ENCODE data around the gene NCK1.

The NCK1 gene

DNA sequence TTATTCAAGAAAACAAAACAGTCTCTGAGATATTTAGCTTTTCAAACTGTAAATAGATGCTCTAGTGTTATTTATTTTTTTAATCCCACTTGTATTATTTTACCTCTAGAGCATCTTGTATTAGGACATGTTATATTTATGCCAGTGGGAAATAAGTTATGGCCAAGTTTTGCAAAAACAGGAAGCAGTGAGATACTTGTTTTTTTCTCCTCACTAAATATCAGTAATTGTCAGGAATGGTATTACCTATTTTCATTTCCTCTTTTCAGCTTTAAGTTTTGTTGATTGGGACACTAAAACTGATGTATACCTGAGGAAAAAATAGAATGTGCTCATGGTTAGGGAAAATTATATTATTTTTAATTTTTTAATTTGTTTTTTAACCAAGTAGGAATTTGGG, 87.1 kb downstream of the NCK1 start:
- Histone ChIP-seq H3K27ac (ENCODE audit: low read depth, low read length) (peak overlapping the region; percentile 34; the same call in 1 of the 2 replicates), H3K79me2 (ENCODE audit: insufficient read depth, low read length) (peaks cover 12% of the 10 kb centered on the region; the same call in 1 of the 2 replicates), H2AFZ (ENCODE audit: low read depth, low read length, severe bottlenecking) (no peak overlapping the region), H3K4me3 (ENCODE audit: insufficient read depth, low read length, poor library complexity, severe bottlenecking) (no peak overlapping the region), H3K9ac (ENCODE audit: low read length) (no peak overlapping the region), H4K20me1 (ENCODE audit: low read depth, low read length) (no peaks in the 10 kb centered on the region), H3K9me3 (ENCODE audit: insufficient read depth, low read length) (no peaks in the 10 kb centered on the region), H3K9me2 (replicated peaks; ENCODE audit: insufficient read depth, low read length) (no peaks in the 10 kb centered on the region), H3K27me3 (ENCODE audit: low read length) (no peaks in the 10 kb centered on the region), H3K4me2 (ENCODE audit: low read depth, low read length, poor library complexity, severe bottlenecking) (peak overlapping the region; percentile 46), H3K36me3 (ENCODE audit: low read length) (peaks cover 24% of the 10 kb centered on the region; the same call in 1 of the 2 replicates), H3F3A (ENCODE audit: insufficient read depth) (peaks cover 33% of the 10 kb centered on the region)
- TF ChIP-seq CTCF (IDR thresholded peaks at IDR 0.05; ENCODE audit: insufficient read depth, low read length, poor library complexity, severe bottlenecking) (no peak), EZH2phosphoT487 (conservative IDR thresholded peaks at IDR 0.05; ENCODE audit: low read length) (no peak)

DNA sequence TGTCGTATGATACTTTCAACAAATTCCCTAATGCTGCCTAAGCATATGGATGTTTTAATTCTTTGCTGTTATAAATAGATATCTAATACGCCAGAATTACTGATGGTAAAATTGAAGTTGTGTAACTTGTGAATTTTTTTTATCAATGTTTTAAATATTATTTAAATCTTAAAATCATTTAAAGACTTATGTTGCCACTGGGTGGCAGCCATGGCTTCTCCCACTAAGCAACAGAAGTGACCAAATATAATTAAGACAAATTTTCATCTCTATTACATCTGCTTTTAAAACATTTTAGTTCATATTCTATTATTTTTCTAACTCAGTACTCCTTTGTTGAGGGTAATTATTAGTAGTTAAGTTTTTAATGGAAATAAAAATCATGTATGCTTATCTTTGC, 87.7 kb downstream of the NCK1 start:
- TF ChIP-seq CTCF (IDR thresholded peaks at IDR 0.05; ENCODE audit: insufficient read depth, low read length, poor library complexity, severe bottlenecking) = peak; percentile 43
- no peak for TF ChIP-seq EZH2phosphoT487 (conservative IDR thresholded peaks at IDR 0.05; ENCODE audit: low read length)
- H3K27me3 ChIP-seq (ENCODE audit: low read length) = no peaks in the 10 kb centered on the region
- H3K27ac ChIP-seq (ENCODE audit: low read depth, low read length) = peak overlapping the region; percentile 34; the same call in 1 of the 2 replicates
- H3K9ac ChIP-seq (ENCODE audit: low read length) = no peak overlapping the region
- H3K4me3 ChIP-seq (ENCODE audit: insufficient read depth, low read length, poor library complexity, severe bottlenecking) = no peak overlapping the region
- H3K4me2 ChIP-seq (ENCODE audit: low read depth, low read length, poor library complexity, severe bottlenecking) = peak overlapping the region; percentile 46
- H3K79me2 ChIP-seq (ENCODE audit: insufficient read depth, low read length) = peaks cover 7% of the 10 kb centered on the region; the same call in 1 of the 2 replicates
- no peaks in the 10 kb centered on the region for H3K9me3 ChIP-seq (ENCODE audit: insufficient read depth, low read length)
- H3K36me3 ChIP-seq (ENCODE audit: low read length) = peaks cover 24% of the 10 kb centered on the region; the same call in 1 of the 2 replicates
- H4K20me1 ChIP-seq (ENCODE audit: low read depth, low read length) = no peaks in the 10 kb centered on the region
- H3K9me2 ChIP-seq (replicated peaks; ENCODE audit: insufficient read depth, low read length) = no peaks in the 10 kb centered on the region
- peaks cover 33% of the 10 kb centered on the region for H3F3A ChIP-seq (ENCODE audit: insufficient read depth)
- no peak overlapping the region for H2AFZ ChIP-seq (ENCODE audit: low read depth, low read length, severe bottlenecking)

DNA sequence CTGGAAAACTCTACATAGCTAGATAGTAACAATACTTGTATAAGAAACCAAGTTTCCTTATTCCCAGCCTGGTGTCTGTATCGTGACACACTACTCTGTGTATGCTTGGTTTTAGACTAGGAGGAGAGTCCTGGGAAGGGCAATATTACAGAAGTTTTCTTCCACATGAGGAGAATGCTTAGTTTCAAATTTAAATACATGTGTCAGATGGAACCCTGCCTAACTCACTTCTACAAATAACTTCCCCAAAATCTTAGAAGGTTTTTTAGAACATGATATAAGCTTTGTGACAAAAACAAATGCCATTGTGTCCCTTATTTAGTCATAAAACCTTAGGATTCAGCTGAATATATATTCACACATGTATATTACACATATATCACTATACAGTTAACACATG, 88.6 kb downstream of the NCK1 start:
- Histone ChIP-seq H3K27ac (ENCODE audit: low read depth, low read length) (peak overlapping the region; percentile 34; the same call in 1 of the 2 replicates), H3K9me2 (replicated peaks; ENCODE audit: insufficient read depth, low read length) (no peaks in the 10 kb centered on the region), H3K9ac (ENCODE audit: low read length) (no peak overlapping the region), H2AFZ (ENCODE audit: low read depth, low read length, severe bottlenecking) (no peak overlapping the region), H3K4me3 (ENCODE audit: insufficient read depth, low read length, poor library complexity, severe bottlenecking) (no peak overlapping the region), H3K79me2 (ENCODE audit: insufficient read depth, low read length) (peaks cover 3% of the 10 kb centered on the region; the same call in 1 of the 2 replicates), H3F3A (ENCODE audit: insufficient read depth) (peaks cover 33% of the 10 kb centered on the region), H3K4me2 (ENCODE audit: low read depth, low read length, poor library complexity, severe bottlenecking) (peak overlapping the region; percentile 46), H3K27me3 (ENCODE audit: low read length) (no peaks in the 10 kb centered on the region), H4K20me1 (ENCODE audit: low read depth, low read length) (no peaks in the 10 kb centered on the region), H3K9me3 (ENCODE audit: insufficient read depth, low read length) (no peaks in the 10 kb centered on the region), H3K36me3 (ENCODE audit: low read length) (peaks cover 19% of the 10 kb centered on the region; the same call in 1 of the 2 replicates)
- TF ChIP-seq EZH2phosphoT487 (conservative IDR thresholded peaks at IDR 0.05; ENCODE audit: low read length) = no peak
- no peak for TF ChIP-seq CTCF (IDR thresholded peaks at IDR 0.05; ENCODE audit: insufficient read depth, low read length, poor library complexity, severe bottlenecking)
